ENCODE data around the gene ADRA1B. TPM values are rescaled to one million over a fixed set of nuclear protein-coding genes. Genes with fewer than 3 reads are reported as not detected.

Gene ADRA1B
- total RNA-seq, 1 experiment from 2014 or later: not detected

- no peak overlapping the region for H2BK120ac ChIP-seq (ENCODE audit: low read depth, low read length, poor library complexity, severe bottlenecking)
- H2AK5ac ChIP-seq (ENCODE audit: insufficient read length, low read length): no peak overlapping the region
- Mint-ChIP-seq H3K36me3 (ENCODE audit: insufficient read depth in 1 of 3, low read depth in 3 of 3) (peaks cover 0 to 2% (median 0%) of the 10 kb centered on the region in 3 experiments; a peak in 1 of 7 replicates), H3K27me3 (ENCODE audit: low read depth) (peaks cover 70% of the 10 kb centered on the region), H3K9me3 (no peaks in the 10 kb centered on the region; a peak in 2 of 5 replicates), H3K4me3 (peak overlapping the region in 1 of 2 experiments; percentile 73; a peak in 2 of 5 replicates), H3K4me1 (peaks cover 7 to 10% of the 10 kb centered on the region in 2 experiments), H3K27ac (no peak overlapping the region)
- H3K23me2 ChIP-seq (ENCODE audit: insufficient read length, low read depth, low read length, poor library complexity, severe bottlenecking): peaks cover 9% of the 10 kb centered on the region
- no peak overlapping the region for H3K4me2 ChIP-seq (ENCODE audit: insufficient read depth, insufficient read length, low read length)
- no peaks in the 10 kb centered on the region for H4K20me1 ChIP-seq (ENCODE audit: control insufficient read depth, insufficient read depth, insufficient read length)
- H3K79me1 ChIP-seq (ENCODE audit: insufficient read depth, low read depth, low read length, poor library complexity, severe bottlenecking): no peaks in the 10 kb centered on the region
- H2BK5ac ChIP-seq (ENCODE audit: insufficient read length, low read length): no peak overlapping the region
- no peak overlapping the region for H3K14ac ChIP-seq (ENCODE audit: insufficient read depth, low read length)
- H3K56ac ChIP-seq (ENCODE audit: insufficient read length, low read depth, low read length): no peak overlapping the region
- H2BK20ac ChIP-seq (ENCODE audit: low read depth, low read length, poor library complexity, severe bottlenecking): no peak overlapping the region
- no peak overlapping the region for H3T11ph ChIP-seq (ENCODE audit: low read length)
- no peak overlapping the region for H4K8ac ChIP-seq (replicated peaks; ENCODE audit: insufficient read length, low read depth, low read length)
- no peak overlapping the region for H2BK12ac ChIP-seq (ENCODE audit: insufficient read length, low read depth, low read length)
- no peak overlapping the region for H3K18ac ChIP-seq (ENCODE audit: insufficient read length, low read depth, low read length)
- no peaks in the 10 kb centered on the region for H3K79me2 ChIP-seq (ENCODE audit: insufficient read depth, low read length)
- no peak overlapping the region for H3K27ac ChIP-seq (ENCODE audit: insufficient read length, low read depth, low read length)
- no peak overlapping the region for H2BK15ac ChIP-seq (ENCODE audit: low read depth, low read length)
- WGBS (ENCODE audit: extremely low coverage, insufficient read length, low lambda C conversion rate): no CpG with 5 or more reads among the region's 4 CpGs
- H4K5ac ChIP-seq (ENCODE audit: insufficient read length, low read depth, low read length): no peak overlapping the region
- H3K9ac ChIP-seq (ENCODE audit: extremely low read depth, insufficient read length, low read length): no peak overlapping the region
- H3K23ac ChIP-seq (ENCODE audit: insufficient read length, low read depth, low read length): no peak overlapping the region
- no peak for TF ChIP-seq CTCF (conservative IDR thresholded peaks at IDR 0.05)
- no peak overlapping the region for H2AFZ ChIP-seq (ENCODE audit: low read length)
- H3K9me3 ChIP-seq (ENCODE audit: control insufficient read depth, low read depth, low read length): no peaks in the 10 kb centered on the region
- H3K4me1 ChIP-seq (ENCODE audit: insufficient read depth, low read length): no peaks in the 10 kb centered on the region
- H3K4ac ChIP-seq (ENCODE audit: low read depth, low read length): no peak overlapping the region
- H3K27me3 ChIP-seq (ENCODE audit: insufficient read depth, low read length): peaks cover 18% of the 10 kb centered on the region; the same call in 1 of the 2 replicates
- DNase-seq: no peak
- H4K91ac ChIP-seq (ENCODE audit: insufficient read length, low read depth, low read length): no peak overlapping the region
Observed at GRCh38 chr5:159971038-159971437, 54.8 kb downstream of the ADRA1B start.
